Embryonic facial prominence (tissue), 1 donor: Measurements from ENCODE around the gene HOGA1.

Experiments used
- DNase-seq: peaks from one replicate; pipeline ENCODE4 v3.0.0-alpha.2; 2016; ENCODE audit errors: extremely low spot score

HOGA1 gene

GRCh38 chr10:97580421-97581367, 3.5 kb upstream of the HOGA1 start:
- no peak for DNase-seq

GRCh38 chr10:97582169-97582568, 2.0 kb upstream of the HOGA1 start:
- DNase-seq: no peak

GRCh38 chr10:97583476-97583875, 713 bp upstream of the HOGA1 start:
- no peak for DNase-seq

GRCh38 chr10:97584798-97585438, 729 bp downstream of the HOGA1 start:
- DNase-seq: no peak

GRCh38 chr10:97585439-97585811, 1.2 kb downstream of the HOGA1 start:
- no peak for DNase-seq

GRCh38 chr10:97587183-97587582, 3.0 kb downstream of the HOGA1 start:
- DNase-seq: no peak

GRCh38 chr10:97589479-97589878, 5.3 kb downstream of the HOGA1 start, which contains the start of gene C10orf62:
Gene C10orf62 (plus strand): TSS chr10:97589721. CDS start chr10:97589898, 177 bp downstream.
- DNase-seq: no peak

- DNase-seq: no peak
These were observed 6.0 kb downstream of the HOGA1 start for GRCh38 chr10:97590082-97590747.

GRCh38 chr10:97590748-97591495, 6.7 kb downstream of the HOGA1 start:
- DNase-seq: no peak

GRCh38 chr10:97593421-97593820, 9.2 kb downstream of the HOGA1 start:
- no peak for DNase-seq

GRCh38 chr10:97596101-97597082, 12.2 kb downstream of the HOGA1 start:
- no peak for DNase-seq

GRCh38 chr10:97597778-97598177, 13.6 kb downstream of the HOGA1 start:
- no peak for DNase-seq

- no peak for DNase-seq
These were observed 14.4 kb downstream of the HOGA1 start for GRCh38 chr10:97598407-97599271.

GRCh38 chr10:97599272-97599619, 15.1 kb downstream of the HOGA1 start:
- no peak for DNase-seq

GRCh38 chr10:97600616-97601015, 16.4 kb downstream of the HOGA1 start:
- no peak for DNase-seq

GRCh38 chr10:97601268-97602215, 17.4 kb downstream of the HOGA1 start:
- DNase-seq: no peak

GRCh38 chr10:97607095-97607636, 23.0 kb downstream of the HOGA1 start:
- no peak for DNase-seq

GRCh38 chr10:97608991-97609561, 24.9 kb downstream of the HOGA1 start:
- DNase-seq: no peak
